ENCODE measurements around the gene PRR9.
"Not testable (repeated sequence)": the region's sequence is repeated elsewhere in the genome, so short reads cannot be mapped to it uniquely, and the experiment has no call there.

The PRR9 gene, protein sequence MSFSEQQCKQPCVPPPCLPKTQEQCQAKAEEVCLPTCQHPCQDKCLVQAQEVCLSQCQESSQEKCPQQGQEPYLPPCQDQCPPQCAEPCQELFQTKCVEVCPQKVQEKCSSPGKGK

DNA sequence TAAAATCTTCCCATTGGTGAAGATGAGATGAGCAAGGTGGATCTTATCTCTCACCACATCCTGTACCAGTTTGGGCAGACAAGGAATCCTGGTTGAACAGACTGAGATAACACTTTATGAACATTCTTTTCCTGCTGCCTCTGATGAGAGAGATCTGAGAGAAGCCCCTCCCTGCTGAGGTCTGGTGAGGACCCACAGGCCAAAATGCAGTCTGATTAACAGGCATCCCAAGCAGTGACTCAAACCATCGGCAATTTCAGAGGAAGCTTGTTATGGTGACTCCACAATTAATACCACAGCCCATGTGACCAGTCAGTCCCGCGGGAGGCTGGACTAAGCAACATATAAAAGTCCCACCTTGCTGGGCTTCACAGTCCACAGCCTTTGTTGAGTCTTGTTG is at the start of gene PRR9:
Gene PRR9 (plus strand): TSS at position 373 of the 400 bp plus-strand sequence. CDS start 561 bp downstream, outside the sequence.
- no peak for DNase-seq (ENCODE audit: low read depth in 2 of 3, low spot score in 2 of 3)

DNA sequence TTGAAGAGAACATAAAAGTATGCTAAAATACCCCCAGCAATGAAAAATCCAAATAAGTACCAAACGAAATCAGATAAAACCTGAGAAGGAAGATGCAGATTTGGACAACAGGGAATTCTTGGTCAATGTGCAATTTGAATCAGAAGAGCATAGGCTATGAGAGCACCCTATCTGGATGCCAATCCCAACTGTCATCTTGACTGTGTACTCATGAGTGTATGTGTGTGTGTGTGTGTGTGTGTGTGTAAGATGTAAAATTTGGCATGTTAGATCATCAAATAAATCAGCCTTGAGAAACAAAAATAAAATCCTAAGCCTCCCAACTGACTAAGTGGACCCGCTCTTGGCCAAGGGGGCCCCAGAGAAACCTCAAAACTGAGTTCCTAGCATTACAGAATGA is 48.7 kb upstream of the PRR9 start:
- no peak for DNase-seq (ENCODE audit: low read depth in 2 of 3, low spot score in 2 of 3)

DNA sequence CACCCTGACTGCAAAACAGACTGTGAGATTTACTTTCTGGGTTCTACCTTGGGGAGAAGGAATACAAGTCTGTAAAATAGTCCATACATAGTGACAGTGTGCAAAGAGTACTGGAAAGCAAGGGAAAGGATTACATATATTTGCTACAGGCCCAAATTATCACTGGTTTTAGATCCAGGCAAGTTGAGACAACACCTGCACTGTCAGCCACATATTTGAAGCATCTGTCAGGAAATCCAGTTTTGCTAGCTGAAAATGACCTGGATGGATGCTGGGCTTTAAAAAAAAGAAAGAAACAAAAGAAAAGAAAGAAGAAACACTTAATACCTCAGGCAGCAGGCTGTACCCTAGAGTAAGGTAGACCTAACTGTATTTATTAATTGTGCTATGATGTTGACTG is 42.8 kb upstream of the PRR9 start:
- DNase-seq (ENCODE audit: low read depth in 2 of 3, low spot score in 2 of 3) = no peak

DNA sequence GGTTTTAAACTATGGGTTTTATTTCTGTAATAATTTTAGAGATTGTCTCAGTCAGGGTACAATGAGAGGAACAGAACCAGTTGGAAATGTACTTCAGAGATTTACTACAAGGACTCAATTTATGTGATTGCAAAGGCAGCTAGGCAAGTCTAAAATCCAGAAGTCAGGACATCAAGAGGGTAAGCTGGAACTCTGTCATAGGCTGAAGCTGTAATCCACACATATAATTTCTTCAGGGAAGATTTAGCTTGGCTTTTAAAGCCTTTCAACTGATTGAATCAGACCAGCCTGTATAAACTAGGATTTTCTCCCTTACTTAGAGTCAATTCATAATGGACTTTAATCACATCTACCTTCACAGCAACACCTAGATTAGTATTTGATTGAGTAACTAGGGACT is 38.5 kb upstream of the PRR9 start:
- DNase-seq (ENCODE audit: low read depth in 2 of 3, low spot score in 2 of 3) = no peak

DNA sequence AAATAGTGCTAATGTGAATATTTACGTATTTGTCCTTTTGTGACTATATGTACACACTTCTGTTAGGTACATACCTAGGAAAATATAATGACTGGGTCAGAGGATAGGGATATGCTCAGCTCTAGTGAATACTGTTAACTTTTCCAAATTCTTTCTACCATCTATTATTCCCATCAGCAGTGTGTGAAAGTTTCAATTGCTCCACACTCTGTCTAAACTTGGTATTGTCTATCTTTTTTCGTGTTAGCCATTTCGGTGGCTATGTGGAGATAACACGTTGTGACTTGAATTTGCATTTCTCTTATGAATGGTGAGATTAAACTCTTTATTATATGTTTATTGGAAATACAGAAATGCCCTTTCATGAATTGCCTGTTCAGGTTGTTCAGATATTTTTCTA is 36.8 kb upstream of the PRR9 start:
- no peak for DNase-seq (ENCODE audit: low read depth in 2 of 3, low spot score in 2 of 3)

DNA sequence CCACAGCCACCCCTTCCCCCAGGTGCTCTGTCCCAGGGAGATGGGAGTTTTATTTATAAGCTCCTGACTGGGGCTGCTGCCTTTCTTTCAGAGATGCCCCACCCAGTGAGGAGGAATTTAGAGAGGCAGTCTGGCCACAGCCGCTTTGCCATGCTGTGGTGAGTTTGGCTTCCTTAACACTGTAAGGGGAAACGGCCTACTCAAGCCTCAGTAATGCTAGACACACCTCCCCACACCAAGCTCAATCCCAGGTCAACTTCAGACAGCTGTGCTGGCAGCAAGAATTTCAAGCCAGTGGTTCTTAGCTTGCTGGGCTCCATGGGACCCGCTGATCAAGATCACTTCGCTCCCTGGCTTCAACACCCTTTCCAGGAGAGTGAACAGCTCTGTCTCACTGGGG is 29.1 kb upstream of the PRR9 start:
- not testable (repeated sequence) for DNase-seq (ENCODE audit: low read depth in 2 of 3, low spot score in 2 of 3)

DNA sequence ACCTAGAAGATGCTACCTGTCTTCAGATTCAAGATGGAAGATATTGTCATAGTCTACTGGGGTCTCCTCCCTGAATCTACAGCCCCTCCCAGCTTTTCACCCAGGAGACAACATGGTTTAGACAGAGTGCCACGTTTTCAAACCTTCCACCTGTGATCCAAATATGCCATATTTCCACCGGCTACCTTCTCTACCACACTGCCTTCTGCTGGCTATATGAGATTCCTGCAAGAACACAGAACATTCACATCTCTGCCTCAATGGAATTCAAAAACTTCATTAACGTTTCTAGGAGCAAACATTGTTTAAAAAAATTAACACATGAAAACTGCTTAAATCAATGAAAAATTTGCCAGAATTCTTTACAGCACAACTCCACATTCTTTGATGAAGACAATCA is 27.0 kb upstream of the PRR9 start:
- no peak for DNase-seq (ENCODE audit: low read depth in 2 of 3, low spot score in 2 of 3)

DNA sequence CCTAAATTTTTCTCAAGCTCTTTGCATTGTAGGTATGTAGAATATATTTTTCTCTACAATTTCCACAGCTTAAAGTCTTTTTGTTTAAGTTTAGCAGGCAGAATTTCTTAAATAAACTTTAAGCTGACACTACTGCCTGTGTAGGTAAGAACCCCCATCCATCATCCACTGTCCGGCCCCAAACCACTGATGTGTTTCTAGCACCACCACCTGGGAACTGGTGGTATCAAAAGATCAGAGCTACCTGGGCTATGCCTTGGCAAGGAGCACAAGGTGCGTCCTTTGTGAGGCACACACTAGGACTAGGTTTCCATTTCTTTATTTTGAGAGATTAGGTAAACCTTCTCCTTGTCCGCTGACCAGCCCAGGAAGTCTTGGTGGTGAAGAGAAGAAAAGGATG is 24.7 kb upstream of the PRR9 start:
- DNase-seq (ENCODE audit: low read depth in 2 of 3, low spot score in 2 of 3) = no peak

DNA sequence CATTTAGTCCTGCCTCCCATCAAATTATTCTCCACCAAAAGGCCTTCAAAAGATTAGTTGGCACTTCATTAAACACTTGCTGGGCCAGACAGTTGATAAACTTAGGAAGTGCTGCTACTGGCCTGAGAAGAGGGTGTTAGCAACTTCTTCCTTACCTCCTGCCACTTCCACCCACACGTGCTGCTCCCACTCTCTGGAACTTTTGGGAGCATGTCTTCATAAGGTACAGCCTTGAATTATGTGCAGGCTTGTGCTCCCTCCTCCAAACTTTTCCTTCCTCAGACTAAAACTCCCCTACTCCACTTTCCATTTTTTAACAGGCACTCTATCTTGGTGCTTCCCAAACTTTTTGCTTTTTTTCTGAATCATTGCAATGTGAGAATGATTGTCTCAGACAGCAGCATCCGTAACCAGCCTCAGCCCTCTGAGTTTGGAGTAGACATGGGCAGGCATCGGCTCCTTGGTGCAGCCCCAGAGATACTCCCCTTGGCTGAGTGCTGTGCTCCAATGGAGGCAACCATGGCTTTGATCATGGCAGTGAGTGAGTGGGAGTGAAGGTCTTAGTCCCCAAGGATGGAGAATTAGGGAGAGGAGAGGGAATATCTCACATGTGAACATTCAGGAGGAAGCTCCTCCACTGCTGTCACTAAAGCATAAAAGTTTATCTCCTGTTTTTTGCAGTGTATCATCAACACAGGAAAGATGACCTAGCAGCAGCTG is 22.9 kb upstream of the PRR9 start:
- DNase-seq (ENCODE audit: low read depth in 2 of 3, low spot score in 2 of 3) = no peak

DNA sequence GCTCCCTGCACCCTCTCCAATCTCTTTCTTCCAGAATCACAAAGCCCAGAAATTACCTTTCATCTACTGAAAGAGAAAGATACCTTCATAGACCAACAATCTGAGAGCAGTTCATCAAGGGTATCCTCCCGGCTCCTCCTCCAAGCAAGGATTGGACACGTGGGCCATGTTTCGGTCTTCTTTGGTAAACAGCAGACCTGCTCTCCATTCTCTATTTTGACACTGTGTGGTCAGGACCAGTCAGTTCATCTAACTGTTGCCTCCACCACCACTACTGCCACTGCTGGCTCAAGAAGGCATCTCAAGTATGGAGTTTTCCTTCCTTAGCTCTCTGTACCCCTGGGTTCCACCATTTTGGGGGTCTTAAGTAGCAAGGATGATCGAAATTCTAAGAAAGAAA is 22.2 kb upstream of the PRR9 start:
- DNase-seq (ENCODE audit: low read depth in 2 of 3, low spot score in 2 of 3) = no peak

DNA sequence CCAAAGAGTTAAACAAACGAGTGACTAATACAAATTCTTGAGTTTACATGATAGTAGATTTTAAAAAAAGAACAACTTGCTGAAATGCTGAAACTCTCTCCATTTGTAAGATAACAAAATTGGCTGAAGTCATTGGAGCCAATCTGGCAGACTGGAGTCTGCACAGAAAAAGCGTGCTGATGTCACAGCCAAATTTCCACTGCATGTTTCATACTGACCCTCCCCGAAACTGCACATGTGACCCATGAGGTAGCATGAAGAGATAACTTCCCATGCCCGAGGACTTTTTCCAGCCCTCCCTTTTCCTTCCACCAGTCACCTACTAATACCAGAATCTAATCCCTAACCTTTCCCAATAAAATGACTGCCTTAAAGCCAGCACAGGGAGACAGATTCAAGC is 15.4 kb upstream of the PRR9 start:
- no peak for DNase-seq (ENCODE audit: low read depth in 2 of 3, low spot score in 2 of 3)

DNA sequence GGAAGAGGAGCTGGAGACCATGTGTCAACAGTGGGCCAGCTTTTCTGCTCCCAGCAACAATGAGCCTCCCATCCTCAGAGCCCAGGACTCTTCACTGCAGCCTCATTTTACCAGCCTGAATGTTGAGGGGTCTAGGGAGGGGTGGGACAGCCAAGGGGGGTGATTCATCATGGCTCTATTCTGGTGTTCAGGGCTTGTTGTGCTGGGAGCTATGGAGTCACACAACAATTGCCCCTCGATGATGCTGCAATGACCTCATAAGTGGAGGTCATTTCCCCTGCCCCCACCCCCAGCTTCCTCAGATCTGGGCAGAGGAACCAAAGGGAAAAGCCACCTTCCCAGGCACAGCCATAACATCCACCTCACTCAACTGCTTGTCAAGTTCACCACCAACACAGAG is 14.3 kb upstream of the PRR9 start, which contains the start of gene LELP1:
Gene LELP1 (plus strand): TSS at position 301 of the 400 bp plus-strand sequence. CDS start 1,278 bp downstream, outside the sequence.
- no peak for DNase-seq (ENCODE audit: low read depth in 2 of 3, low spot score in 2 of 3)

DNA sequence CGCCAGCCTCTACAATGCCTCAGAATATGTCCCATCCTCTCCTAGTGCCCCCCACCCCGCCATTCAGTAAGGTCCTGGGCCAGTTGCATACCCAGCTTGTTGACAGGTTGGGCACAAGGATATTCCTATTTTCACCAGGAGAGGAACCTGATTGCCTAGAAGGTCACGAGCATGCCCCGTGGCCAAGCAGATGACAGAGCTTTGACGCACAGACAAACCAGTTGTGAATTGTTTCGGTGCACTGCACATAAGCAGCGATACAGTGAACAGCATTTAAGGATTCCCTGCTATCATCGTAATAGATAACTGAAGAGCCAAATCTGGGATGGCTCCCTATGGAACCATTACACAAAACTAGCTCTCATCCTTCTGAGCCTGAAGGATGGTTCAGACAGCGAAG is 10.8 kb upstream of the PRR9 start:
- no peak for DNase-seq (ENCODE audit: low read depth in 2 of 3, low spot score in 2 of 3)

DNA sequence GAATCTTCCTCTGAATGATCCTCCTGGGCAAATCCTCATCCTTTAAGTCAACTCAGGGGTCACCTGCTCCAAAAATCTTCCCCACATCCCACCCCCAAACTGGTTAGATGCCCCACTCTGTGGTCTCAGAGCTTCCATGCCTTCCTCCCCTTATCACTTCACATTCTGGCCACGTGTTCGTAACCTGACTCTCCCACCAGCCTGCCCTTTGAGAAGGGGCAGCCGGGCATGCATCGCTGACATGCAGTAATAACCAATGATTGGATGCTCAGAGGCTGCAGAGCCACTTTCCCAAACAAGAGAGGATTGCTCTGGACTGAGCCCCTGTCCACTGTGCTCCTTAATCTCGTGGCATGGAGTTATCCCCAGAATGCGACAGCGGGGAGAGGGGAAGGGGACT is 7.2 kb upstream of the PRR9 start:
- DNase-seq (ENCODE audit: low read depth in 2 of 3, low spot score in 2 of 3) = no peak

DNA sequence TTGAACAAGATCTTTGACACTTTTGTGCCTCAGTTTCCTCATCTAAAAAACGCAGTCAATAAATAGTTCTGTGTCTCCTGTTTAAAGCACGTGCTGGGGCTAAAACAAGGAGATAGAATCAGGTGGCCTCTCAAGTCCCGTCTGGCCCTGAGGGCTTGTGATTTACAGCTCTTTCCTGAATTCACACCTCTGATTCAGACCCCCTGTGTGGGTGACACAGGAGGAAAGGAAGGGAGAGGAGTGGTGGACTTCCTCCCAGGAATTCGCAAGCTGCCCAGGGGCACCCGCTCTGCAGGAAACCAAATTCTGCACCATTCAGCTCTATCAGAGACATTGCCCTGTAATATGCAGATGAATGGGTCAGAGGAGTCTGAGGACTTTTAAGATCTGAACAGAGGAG is 5.2 kb upstream of the PRR9 start:
- no peak for DNase-seq (ENCODE audit: low read depth in 2 of 3, low spot score in 2 of 3)

DNA sequence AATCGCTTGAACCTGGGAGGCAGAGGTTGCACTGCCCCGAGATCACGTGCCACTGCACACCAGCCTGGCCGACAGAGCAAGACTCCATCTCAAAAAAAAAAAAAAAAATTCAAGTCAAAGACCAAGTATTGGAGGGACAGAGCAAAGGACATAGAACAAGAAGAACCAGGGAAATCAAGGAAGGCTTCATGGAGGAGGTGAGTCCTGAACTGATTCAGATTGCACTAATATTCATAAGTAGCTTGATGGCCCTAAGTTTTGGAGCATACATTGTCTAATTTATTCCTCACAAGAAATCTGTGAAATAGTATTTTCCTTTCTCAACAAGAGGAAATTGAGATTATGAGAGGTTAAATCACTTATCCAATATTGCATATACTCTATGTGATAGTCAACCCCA is 3.9 kb upstream of the PRR9 start:
- DNase-seq (ENCODE audit: low read depth in 2 of 3, low spot score in 2 of 3) = no peak

DNA sequence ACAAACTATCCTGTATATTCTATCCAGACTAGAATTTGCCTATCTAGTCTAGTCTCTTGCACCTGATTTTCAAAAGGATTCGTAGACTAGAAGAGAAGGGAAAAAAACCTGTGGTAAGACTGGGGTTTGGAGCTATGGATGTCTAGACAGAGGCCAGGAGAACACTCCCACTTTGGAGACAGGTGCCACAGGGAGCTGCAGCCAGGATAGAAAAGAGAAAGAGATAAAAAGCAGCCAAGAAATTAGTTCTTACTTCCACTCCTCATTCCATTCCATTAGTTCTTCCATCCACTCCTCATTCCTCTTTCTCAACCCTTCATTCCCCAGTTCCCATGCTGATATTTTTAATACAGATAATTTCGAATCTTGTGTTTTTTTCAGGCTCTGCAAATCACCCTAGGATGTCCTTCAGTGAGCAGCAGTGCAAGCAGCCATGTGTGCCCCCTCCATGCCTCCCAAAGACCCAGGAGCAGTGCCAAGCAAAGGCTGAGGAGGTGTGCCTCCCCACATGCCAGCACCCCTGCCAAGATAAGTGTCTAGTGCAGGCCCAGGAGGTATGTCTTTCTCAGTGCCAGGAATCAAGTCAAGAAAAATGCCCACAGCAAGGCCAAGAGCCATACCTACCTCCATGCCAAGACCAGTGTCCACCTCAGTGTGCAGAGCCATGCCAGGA is 496 bp downstream of the PRR9 start:
- no peak for DNase-seq (ENCODE audit: low read depth in 2 of 3, low spot score in 2 of 3)

DNA sequence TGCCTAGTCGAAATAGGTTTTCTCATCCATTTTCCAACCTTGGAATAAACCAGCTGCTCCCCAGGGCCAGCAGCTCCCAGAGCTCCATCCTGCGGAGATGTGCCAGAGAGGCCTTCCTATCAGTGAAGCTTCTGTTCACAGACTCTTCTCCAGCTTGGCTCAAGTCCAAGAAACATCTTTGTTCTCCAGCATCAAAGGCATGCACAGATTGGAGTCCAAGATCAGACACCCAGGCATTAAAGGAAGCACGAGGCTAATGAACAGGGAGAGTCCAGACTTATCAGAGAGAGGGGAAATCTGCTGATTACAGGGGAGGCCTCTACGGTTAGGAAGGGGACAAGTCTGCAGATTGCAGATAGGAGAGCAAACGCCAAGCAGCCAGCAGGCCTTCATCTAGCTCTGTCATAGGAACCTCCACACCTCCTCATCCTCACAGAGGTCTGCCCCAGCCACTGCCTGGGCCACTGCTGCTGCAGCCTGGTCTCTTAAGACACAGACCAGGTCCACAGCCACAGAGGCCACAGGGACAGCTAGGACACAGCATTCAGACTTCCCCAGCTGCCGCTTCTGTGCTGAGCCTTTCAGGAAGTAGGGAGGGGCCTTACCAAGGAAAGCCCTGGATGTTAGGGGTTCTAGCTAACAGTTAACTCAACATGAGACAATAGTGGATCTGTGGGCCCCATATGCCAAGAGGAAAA is 3.4 kb downstream of the PRR9 start:
- DNase-seq (ENCODE audit: low read depth in 2 of 3, low spot score in 2 of 3) = no peak

DNA sequence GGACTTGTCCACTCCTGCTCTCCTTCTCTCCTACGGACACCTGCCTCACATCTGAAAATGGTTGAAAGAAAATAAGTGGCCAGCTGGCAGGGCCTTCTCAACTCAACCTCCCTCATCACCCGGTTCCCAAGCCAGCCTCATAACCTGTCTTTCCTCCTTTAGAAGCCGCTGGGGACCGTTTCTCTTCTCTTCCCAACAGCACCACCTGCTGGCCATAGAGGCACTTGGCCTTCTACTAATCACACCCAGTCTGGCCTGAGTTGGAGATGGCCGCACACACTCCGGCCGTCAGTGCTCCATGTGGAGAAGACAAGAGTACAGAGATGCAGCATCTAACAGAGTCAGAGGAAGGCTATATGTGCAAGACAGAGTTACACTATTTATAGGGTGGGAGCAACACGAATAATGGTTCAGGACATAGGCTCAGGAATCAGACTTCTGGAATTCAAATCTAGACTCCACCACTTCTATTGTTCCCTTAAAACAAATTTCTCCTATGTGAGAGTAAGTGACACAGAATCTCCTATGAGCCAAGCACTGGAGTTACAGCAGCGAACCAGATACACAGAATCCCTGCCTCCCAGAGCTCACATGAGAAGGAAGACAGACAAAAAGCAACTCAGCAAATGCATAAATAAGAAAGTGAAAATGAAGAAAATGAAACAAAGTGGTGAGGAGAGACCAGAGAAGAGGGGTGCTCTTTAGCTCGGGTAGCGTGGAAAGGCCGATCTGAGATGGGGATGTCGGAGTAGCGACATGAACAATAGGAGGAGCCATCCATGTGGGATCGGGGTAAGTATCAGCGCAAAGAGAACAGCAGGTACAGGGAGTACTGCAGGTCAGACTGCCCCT is 5.9 kb downstream of the PRR9 start:
- peak in 2 of 3 experiments; percentile 12 to 40 for DNase-seq (ENCODE audit: low read depth in 2 of 3, low spot score in 2 of 3)

DNA sequence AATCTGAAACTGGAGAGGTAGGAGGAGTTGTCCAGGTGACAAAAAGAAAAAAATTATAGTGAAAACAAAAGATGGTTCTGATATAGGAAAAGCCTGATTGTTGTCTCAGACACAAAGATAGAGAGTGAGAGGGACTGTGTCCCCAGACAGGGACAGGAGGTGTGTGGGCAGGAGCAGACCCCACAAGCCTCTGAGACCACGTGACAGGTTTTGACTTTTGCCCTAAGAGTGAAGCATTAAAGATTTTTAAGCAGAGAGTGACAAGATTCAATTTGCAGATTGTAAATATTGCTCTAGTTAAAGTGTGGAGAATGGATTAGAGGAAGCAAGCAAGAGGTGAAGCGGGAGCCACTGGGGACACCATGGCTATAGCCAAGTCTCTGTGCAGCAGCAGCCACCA is 10.4 kb downstream of the PRR9 start:
- DNase-seq (ENCODE audit: low read depth in 2 of 3, low spot score in 2 of 3) = no peak

DNA sequence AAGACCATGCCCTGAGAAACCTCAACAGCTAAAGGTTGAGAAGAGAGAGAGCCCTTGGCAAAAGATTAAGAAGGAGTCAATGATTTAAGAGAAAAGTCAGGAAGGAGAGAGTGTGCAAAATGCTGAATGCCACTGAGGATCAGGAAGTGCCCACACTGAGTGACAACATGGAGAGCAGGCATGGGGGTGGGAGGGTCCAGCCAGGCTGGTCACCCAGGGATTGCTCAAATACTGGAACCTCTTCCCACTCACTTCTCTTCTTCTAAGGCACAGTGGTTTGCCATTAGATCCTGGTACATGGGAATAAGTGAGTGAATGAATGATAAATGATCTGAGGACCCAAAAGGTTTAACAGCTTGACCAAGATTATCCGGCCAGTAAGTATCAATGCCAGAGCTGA is 11.1 kb downstream of the PRR9 start:
- DNase-seq (ENCODE audit: low read depth in 2 of 3, low spot score in 2 of 3) = no peak
